HFFc6 (cell line): ENCODE results near the gene UAP1L1. TPM values are rescaled to one million over a fixed set of nuclear protein-coding genes. Genes with fewer than 3 reads are reported as not detected.

ENCODE experiments used
- DNase-seq: peaks from one replicate; pipeline ENCODE4 v3.0.0-alpha.2; 2018
- H3K27ac Mint-ChIP-seq: 2 replicates; pipeline ENCODE4 v1.8.0; 2020; ENCODE audit warnings: mild to moderate bottlenecking, mixed read lengths
- H3K27me3 Mint-ChIP-seq: 2 replicates; pipeline ENCODE4 v1.8.0; 2021; ENCODE audit warnings: mild to moderate bottlenecking, moderate library complexity, mixed read lengths; ENCODE audit not compliant: insufficient read depth
- H3K36me3 Mint-ChIP-seq: 2 replicates; pipeline ENCODE4 v1.8.0; 2021; ENCODE audit warnings: low read depth, mixed read lengths
- H3K4me1 Mint-ChIP-seq: 2 replicates; pipeline ENCODE4 v1.8.0; 2020; ENCODE audit warnings: low read depth, mixed read lengths
- H3K4me3 Mint-ChIP-seq: 2 replicates; pipeline ENCODE4 v1.8.0; 2020; ENCODE audit warnings: mild to moderate bottlenecking, moderate library complexity, mixed read lengths
- H3K9me3 Mint-ChIP-seq: 2 replicates; pipeline ENCODE4 v1.8.0; 2020; ENCODE audit warnings: mild to moderate bottlenecking, mixed read lengths
- total RNA-seq, 6 experiments: library from RNA; stranded (reverse); fragmentation: NEBNext Ultra II Directional; extraction: Animal tissue kit (Norgen Biotek cat#: 25700); gene quantifications; 2 replicates in 1 of 6; 3 replicates in 5 of 6; pipeline ENCODE4 v1.2.3, GENCODE V29; 2021
- TF ChIP-seq, protein P1 (sequence below): fragments of 200-600 bp; sonication (generic); IDR thresholded peaks from 2 replicates; pipeline ENCODE4 v1.5.0; 2021; ENCODE audit warnings: antibody characterized with exemption, mild to moderate bottlenecking

The UAP1L1 gene
- total RNA-seq, 6 experiments from 2014 or later: 9.4 to 13.1 (median 10.6) TPM

DNA sequence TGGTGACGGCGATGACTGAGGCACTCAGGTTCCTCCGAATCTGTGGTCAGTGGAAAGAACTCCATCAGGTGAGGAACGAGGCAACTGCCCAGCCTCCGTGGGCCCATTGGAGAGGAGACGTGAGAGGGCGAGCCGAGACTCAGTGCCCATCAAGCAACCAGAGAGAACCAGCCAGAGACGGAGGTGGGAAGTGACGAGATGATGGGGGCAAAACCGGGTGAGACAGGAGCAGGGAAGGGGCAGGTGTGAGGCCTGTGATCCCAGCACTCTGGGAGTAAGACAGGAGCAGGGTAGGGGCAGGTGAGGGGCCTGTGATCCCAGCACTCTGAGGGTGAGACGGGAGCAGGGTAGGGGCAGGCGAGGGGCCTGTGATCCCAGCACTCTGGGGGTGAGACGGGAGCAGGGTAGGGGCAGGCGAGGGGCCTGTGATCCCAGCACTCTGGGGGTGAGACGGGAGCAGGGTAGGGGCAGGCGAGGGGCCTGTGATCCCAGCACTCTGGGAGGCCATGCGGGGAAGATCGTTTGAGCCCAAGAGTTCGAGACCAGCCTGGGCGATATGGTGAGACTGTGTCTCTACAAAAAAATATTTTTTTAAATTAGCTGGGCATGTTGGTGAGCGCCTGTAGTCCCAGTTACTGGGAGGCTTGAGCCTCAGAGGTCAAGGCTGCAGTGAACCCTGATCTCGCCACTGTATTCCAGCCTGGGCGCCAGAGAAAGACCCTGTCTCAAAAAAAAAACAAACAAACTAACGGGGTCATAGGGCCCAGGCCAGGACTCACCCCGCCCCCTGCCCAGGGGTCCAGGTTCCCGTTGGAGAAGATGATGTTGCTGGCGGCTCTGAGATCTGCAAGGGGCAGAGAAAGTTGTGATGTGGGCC lies 33.8 kb downstream of the UAP1L1 start:
- H3K27ac Mint-ChIP-seq: no peak overlapping the region
- no peaks in the 10 kb centered on the region for H3K4me1 Mint-ChIP-seq
- H3K9me3 Mint-ChIP-seq: no peaks in the 10 kb centered on the region
- DNase-seq: no peak
- no peaks in the 10 kb centered on the region; the same call in 1 of the 2 replicates for H3K36me3 Mint-ChIP-seq
- H3K27me3 Mint-ChIP-seq: no peaks in the 10 kb centered on the region; the same call in 1 of the 2 replicates
- TF ChIP-seq, protein P1, sequence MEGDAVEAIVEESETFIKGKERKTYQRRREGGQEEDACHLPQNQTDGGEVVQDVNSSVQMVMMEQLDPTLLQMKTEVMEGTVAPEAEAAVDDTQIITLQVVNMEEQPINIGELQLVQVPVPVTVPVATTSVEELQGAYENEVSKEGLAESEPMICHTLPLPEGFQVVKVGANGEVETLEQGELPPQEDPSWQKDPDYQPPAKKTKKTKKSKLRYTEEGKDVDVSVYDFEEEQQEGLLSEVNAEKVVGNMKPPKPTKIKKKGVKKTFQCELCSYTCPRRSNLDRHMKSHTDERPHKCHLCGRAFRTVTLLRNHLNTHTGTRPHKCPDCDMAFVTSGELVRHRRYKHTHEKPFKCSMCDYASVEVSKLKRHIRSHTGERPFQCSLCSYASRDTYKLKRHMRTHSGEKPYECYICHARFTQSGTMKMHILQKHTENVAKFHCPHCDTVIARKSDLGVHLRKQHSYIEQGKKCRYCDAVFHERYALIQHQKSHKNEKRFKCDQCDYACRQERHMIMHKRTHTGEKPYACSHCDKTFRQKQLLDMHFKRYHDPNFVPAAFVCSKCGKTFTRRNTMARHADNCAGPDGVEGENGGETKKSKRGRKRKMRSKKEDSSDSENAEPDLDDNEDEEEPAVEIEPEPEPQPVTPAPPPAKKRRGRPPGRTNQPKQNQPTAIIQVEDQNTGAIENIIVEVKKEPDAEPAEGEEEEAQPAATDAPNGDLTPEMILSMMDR: no peak
- no peak overlapping the region for H3K4me3 Mint-ChIP-seq

GRCh38 chr9:137111788-137112563 lies 34.7 kb downstream of the UAP1L1 start:
- TF ChIP-seq, protein P1: no peak
- no peaks in the 10 kb centered on the region for H3K4me1 Mint-ChIP-seq
- H3K27me3 Mint-ChIP-seq: no peaks in the 10 kb centered on the region; the same call in 1 of the 2 replicates
- H3K9me3 Mint-ChIP-seq: no peaks in the 10 kb centered on the region
- no peaks in the 10 kb centered on the region; the same call in 1 of the 2 replicates for H3K36me3 Mint-ChIP-seq
- no peak for DNase-seq
- H3K4me3 Mint-ChIP-seq: no peak overlapping the region
- H3K27ac Mint-ChIP-seq: no peak overlapping the region

GRCh38 chr9:137112564-137113384 lies 35.5 kb downstream of the UAP1L1 start:
- DNase-seq: no peak
- no peaks in the 10 kb centered on the region; the same call in 1 of the 2 replicates for H3K27me3 Mint-ChIP-seq
- H3K36me3 Mint-ChIP-seq: no peaks in the 10 kb centered on the region; the same call in 1 of the 2 replicates
- H3K4me3 Mint-ChIP-seq: peak overlapping the region; percentile 53; the same call in 1 of the 2 replicates
- no peak overlapping the region for H3K27ac Mint-ChIP-seq
- TF ChIP-seq, protein P1: no peak
- H3K4me1 Mint-ChIP-seq: no peaks in the 10 kb centered on the region
- H3K9me3 Mint-ChIP-seq: no peaks in the 10 kb centered on the region

- Mint-ChIP-seq H3K27ac (no peak overlapping the region), H3K27me3 (no peaks in the 10 kb centered on the region; the same call in 1 of the 2 replicates), H3K9me3 (no peaks in the 10 kb centered on the region), H3K4me1 (no peaks in the 10 kb centered on the region), H3K36me3 (no peaks in the 10 kb centered on the region; the same call in 1 of the 2 replicates), H3K4me3 (peak overlapping the region; percentile 53)
- no peak for DNase-seq
- TF ChIP-seq, protein P1: peak; percentile 22; the same call in 1 of the 2 replicates
Observed at GRCh38 chr9:137113385-137114159, 36.3 kb downstream of the UAP1L1 start.
